Glomerular endothelial cell (primary cell): Measurements from ENCODE around the gene USP38. TPM values are rescaled to one million over a fixed set of nuclear protein-coding genes. Genes with fewer than 3 reads are reported as not detected.
"Not testable (repeated sequence)": the region's sequence is repeated elsewhere in the genome, so short reads cannot be mapped to it uniquely, and the experiment has no call there.

ENCODE experiments used
- DNase-seq: peaks from one replicate; pipeline ENCODE4 v3.0.0-alpha.2; 2011; ENCODE audit warnings: low read depth, low spot score; ENCODE audit errors: extremely low read depth
- total RNA-seq: library from RNA; depleted of rRNA; stranded (reverse); fragments of >200 nt; gene quantifications from 2 replicates; pipeline ENCODE4 v1.2.3, GENCODE V29; 2015

The USP38 gene
- total RNA-seq, 1 donor from 2014 or later: 22.8 TPM

- no peak for DNase-seq
Observed at GRCh38 chr4:143202824-143203223, 18.1 kb downstream of the USP38 start.

- DNase-seq: no peak
Observed at GRCh38 chr4:143203577-143203976, 18.9 kb downstream of the USP38 start.

GRCh38 chr4:143207555-143207954, 22.8 kb downstream of the USP38 start:
- no peak for DNase-seq

GRCh38 chr4:143212566-143212965, 27.8 kb downstream of the USP38 start:
- DNase-seq: no peak

GRCh38 chr4:143215873-143216272, 31.2 kb downstream of the USP38 start:
- DNase-seq: no peak

GRCh38 chr4:143224255-143224654, 39.5 kb downstream of the USP38 start:
- DNase-seq: no peak

GRCh38 chr4:143225167-143225566, 40.5 kb downstream of the USP38 start:
- no peak for DNase-seq

GRCh38 chr4:143230683-143231082, 46.0 kb downstream of the USP38 start:
- DNase-seq: no peak

GRCh38 chr4:143232277-143232676, 47.6 kb downstream of the USP38 start:
- no peak for DNase-seq

- DNase-seq: no peak
Observed at GRCh38 chr4:143234153-143234552, 49.4 kb downstream of the USP38 start.

GRCh38 chr4:143237195-143237594, 52.5 kb downstream of the USP38 start:
- DNase-seq: not testable (repeated sequence)

GRCh38 chr4:143240939-143241679, 56.4 kb downstream of the USP38 start:
- DNase-seq: no peak

- DNase-seq: no peak
Observed at GRCh38 chr4:143241892-143242291, 57.2 kb downstream of the USP38 start.

- no peak for DNase-seq
Observed at GRCh38 chr4:143243041-143243440, 58.3 kb downstream of the USP38 start.

GRCh38 chr4:143246977-143247376, 62.3 kb downstream of the USP38 start:
- DNase-seq: no peak

GRCh38 chr4:143247866-143248265, 63.1 kb downstream of the USP38 start:
- DNase-seq: no peak

- no peak for DNase-seq
Observed at GRCh38 chr4:143248827-143249226, 64.1 kb downstream of the USP38 start.

- DNase-seq: no peak
Observed at GRCh38 chr4:143250617-143251016, 65.9 kb downstream of the USP38 start.

GRCh38 chr4:143251348-143251747, 66.6 kb downstream of the USP38 start:
- no peak for DNase-seq

- DNase-seq: no peak
Observed at GRCh38 chr4:143251779-143252178, 67.1 kb downstream of the USP38 start.

GRCh38 chr4:143252478-143252877, 67.8 kb downstream of the USP38 start:
- DNase-seq: no peak

- DNase-seq: no peak
Observed at GRCh38 chr4:143253166-143253565, 68.4 kb downstream of the USP38 start.
